Activated CD8-positive, alpha-beta memory T cell treated with anti-CD3 and anti-CD28 coated beads for 4 hours (primary cell): ENCODE measurements around the gene CFAP99.
A peak's percentile ranks its signal among the peaks of the same experiment; 100 is the strongest.
"Not testable (repeated sequence)": the region's sequence is repeated elsewhere in the genome, so short reads cannot be mapped to it uniquely, and the experiment has no call there.

Experiments used
- DNase-seq, 2 donors: peaks; one replicate each; pipeline ENCODE4 v3.0.0-alpha.2; 2020; ENCODE audit warnings: low read depth in 2 of 2

Gene CFAP99

GRCh38 chr4:2446656-2447564, 28.2 kb downstream of the CFAP99 start:
- DNase-seq: no peak

- DNase-seq: no peak
These were observed 29.8 kb downstream of the CFAP99 start for GRCh38 chr4:2448589-2448988.

GRCh38 chr4:2449051-2449450, 30.3 kb downstream of the CFAP99 start:
- DNase-seq: no peak

DNA sequence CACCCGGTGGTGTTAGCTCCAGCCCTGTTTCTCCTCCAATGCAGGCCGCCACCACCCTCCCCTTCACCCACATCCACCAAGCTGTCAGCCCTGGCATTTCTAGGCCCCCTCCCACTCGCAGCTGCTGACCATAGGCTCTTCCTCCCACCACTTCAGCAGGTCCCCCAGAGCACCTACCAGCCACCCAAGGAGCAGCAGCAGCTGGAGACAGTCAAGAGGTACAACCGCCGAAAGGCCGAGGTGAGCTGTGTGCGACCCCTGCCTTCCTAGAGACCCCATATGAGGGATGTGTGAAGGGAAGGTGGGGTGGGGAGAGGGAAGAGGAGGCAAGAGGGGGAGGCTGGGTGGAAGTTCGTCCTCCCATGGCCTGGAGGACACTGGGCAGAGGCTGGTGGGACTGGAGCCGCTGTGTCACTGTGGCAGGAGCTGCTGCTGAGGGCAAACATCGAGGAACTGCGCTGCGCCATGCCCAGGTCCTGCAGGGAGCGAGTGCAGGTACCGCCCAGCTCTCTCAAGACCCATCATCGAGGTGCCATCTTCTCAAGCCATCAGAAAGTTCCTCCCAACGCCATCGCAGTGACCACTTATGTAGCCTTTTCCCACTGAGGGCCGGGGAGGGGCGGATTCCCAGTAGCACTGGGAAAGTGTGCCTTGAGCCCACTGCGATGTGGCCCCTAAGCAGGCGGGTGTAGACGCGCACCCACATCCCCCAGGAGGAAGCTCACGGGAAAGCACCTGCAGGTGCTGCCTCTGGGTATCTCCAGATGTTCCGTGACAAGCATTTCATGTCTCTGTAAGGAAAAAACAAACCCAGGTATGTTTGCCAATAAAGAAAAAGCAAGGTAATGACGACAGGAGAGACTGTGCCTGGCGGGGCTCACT, 31.0 kb downstream of the CFAP99 start:
- no peak for DNase-seq

- no peak for DNase-seq
These were observed 31.8 kb downstream of the CFAP99 start for GRCh38 chr4:2450394-2451035.

DNA sequence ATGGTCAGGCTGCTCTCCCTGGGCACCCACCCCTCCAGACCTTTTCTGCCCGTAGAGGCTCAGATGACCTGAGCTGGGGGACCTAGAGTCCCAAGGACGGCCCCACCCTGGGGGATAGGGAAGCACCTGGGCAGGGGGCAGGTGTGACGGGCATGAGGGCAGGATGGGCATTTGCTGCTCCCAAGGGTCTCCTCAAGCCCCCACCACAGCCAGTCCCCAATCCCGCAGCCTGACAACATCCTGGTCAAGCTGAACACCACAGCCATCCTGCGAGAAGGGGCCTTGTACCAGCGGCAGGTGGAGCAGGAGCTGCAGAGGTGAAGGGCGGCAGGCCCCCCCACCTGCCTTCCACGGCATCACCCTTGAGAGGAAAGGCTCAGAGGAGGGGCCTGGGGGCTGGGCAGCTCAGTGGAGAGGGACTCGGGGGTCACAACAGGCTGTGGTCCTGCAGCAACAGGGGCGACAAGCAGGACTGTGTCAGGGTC, 32.3 kb downstream of the CFAP99 start:
- no peak for DNase-seq

DNA sequence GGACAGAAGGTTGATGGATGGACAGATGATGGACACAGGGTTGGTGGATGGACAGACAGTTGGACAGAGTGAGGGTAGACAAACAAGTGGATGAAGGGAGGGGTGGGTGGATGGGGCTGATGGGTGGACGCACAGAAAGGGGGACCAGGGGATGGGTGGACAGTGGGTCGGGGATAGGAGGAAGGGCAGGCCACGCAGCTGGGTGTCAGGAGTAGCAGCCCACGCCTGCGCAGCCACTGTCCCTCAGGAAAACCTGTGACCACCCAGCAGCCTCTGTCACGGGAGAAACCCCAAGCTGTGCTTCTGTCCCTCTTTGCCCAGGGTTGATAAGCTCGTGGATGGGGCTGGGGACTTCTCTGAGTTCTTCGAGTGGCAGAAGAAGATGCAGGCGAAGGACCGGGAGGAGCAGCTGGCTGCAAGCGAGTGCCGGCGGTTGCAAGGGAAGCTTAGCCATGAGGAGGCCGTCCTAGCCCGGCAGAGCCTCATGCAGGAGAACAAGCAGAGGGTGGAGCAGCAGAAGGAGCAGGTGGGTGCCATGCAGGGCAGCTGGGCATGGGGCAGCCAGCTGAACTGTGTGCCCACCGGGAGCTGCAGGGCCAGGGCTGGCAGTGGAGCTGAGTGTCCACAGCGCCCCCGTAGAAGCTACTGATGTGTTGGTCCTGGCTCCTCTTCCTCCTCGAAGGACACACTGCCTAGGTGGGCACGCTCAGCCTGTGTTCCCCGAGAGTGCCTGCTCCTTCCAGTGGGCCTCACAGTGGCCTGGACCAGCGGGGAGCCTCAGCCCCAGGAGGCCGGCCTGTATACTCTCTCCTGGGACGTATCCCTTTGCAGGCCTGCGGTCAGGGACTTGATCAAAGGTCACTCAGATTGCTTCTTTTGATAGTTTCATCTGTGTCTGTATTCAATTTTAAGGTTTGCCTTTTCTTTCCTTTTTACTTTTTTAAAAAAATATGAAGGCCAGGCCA, 33.3 kb downstream of the CFAP99 start:
- no peak for DNase-seq

GRCh38 chr4:2457481-2458295, 38.9 kb downstream of the CFAP99 start:
- DNase-seq: no peak

- DNase-seq: no peak
These were observed 40.1 kb downstream of the CFAP99 start for GRCh38 chr4:2458546-2459491.

GRCh38 chr4:2459589-2460349, 41.0 kb downstream of the CFAP99 start:
- DNase-seq: no peak

GRCh38 chr4:2461246-2461960, 42.6 kb downstream of the CFAP99 start:
- DNase-seq: no peak

DNA sequence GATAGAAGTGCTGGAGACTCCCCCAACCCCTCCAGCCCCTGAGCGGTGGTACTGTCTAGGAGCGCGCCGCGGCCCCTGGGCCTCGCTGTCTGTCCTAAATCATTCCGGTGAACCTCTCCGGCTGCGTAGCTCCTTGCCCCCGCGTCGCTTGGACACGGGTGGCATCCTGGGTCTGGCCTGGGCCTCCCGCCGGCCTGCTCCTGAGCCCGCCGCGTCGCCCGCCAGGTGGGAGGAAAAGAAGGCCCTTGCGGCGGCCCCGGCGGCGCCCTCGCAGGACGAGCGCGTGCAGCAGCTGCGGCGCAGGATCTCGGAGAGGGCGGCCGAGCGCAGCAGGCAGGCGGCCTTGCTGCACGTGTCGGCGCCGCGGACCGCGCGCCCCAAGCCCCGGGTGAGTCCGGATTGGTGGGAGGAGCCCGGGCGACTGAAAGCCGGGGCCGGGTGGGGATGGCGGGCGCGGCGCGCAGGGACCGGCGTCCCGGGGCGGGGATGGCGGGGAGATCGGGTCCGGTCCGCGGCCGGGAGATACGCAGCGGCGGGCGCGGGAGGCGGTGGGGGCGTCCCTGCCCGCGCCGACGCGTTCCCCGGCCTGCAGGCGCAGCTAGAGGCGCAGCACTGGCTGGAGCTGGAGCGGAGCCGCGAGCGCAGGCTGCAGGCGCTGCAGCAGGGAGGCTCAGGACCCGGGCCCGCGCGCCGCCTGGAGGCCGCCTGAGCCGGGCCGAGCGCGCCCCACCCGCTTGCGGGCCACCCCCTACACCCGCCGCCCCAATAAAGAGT, 43.6 kb downstream of the CFAP99 start:
- peak; percentile 22 to 35 for DNase-seq

- no peak for DNase-seq
These were observed 44.4 kb downstream of the CFAP99 start for GRCh38 chr4:2462992-2463762.

DNA sequence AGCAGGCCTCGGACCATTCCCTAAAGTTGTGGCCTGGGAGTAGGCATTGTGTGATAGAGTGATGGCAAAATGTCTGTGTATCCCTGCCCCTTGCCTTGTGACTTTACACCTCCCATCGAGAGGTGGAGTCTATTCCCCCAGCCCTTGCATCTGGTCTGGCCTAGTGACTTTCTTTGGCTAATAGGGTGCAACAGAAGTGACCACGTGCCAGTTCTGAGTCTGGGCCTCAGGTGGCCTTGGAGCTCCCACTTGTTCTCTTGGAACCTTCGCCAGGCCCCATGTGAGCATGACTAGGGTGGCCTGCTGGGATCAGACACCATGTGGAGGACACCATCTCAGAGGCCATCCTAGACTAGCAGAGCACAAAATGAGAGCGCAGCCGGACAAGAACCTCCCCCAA, 46.3 kb downstream of the CFAP99 start:
- DNase-seq: no peak

GRCh38 chr4:2465544-2465943, 46.8 kb downstream of the CFAP99 start:
- DNase-seq: not testable (repeated sequence)
